IMR-90 (cell line): ENCODE results near the gene MRPL49. TPM values are rescaled to one million over a fixed set of nuclear protein-coding genes. Genes with fewer than 3 reads are reported as not detected.
A peak's percentile ranks its signal among the peaks of the same experiment; 100 is the strongest.

Experiments
- ATAC-seq: fragments of 200-7000 bp; cut with Tn5 transposase; 2 replicates; pipeline ENCODE4 v1.9.1; 2020; ENCODE audit warnings: low read depth, mild to moderate bottlenecking, moderate library complexity
- BruUV-seq: library from RNA; stranded (reverse); fragments of 400-500 nt; replicated peaks from 2 replicates; lab custom pipeline; 2021; lab: Mats Ljungman, UMichigan
- CTCF ChIA-PET: fragments of 300-600 bp; formaldehyde crosslinking; extraction: SDS; loops from one replicate; lab custom pipeline; 2021; ENCODE audit warnings: antibody characterized with exemption; lab: Yijun Ruan, JAX
- POLR2A ChIA-PET: fragments of 300-600 bp; sonication (Branson Sonifier 250); formaldehyde crosslinking; loops from one replicate; lab custom pipeline; 2022; ENCODE audit warnings: antibody characterized with exemption; ENCODE audit not compliant: unreplicated experiment; lab: Charles Lee
- DNase-seq: peaks from one replicate; pipeline ENCODE4 v3.0.0; 2013
- H2AFZ ChIP-seq: replicated peaks from 2 replicates; pipeline ENCODE3; 2013; ENCODE audit warnings: low read length, mild to moderate bottlenecking; ENCODE audit not compliant: poor library complexity
- H2AK5ac ChIP-seq: 2 replicates; pipeline ENCODE4 v1.6.1; 2013; ENCODE audit warnings: low read depth, low read length, inconsistent platforms
- H2AK9ac ChIP-seq: replicated peaks from 2 replicates; pipeline ENCODE3; 2013; ENCODE audit warnings: mild to moderate bottlenecking, low read depth, low read length, moderate library complexity; ENCODE audit not compliant: poor library complexity
- H2BK120ac ChIP-seq: 2 replicates; pipeline ENCODE4 v1.6.1; 2013; ENCODE audit warnings: low read depth, low read length, inconsistent platforms
- H2BK15ac ChIP-seq: 3 replicates; pipeline ENCODE4 v1.6.1; 2013; ENCODE audit warnings: low read depth, low read length, inconsistent platforms
- H2BK20ac ChIP-seq: 2 replicates; pipeline ENCODE4 v1.6.1; 2013; ENCODE audit warnings: low read depth, mild to moderate bottlenecking, inconsistent platforms, low read length, moderate library complexity
- H2BK5ac ChIP-seq: 2 replicates; pipeline ENCODE4 v1.6.1; 2013; ENCODE audit warnings: mild to moderate bottlenecking, low read depth, low read length, inconsistent platforms; ENCODE audit not compliant: poor library complexity, severe bottlenecking
- H3K14ac ChIP-seq: replicated peaks from 2 replicates; pipeline ENCODE4 v1.6.1; 2013; ENCODE audit warnings: low read depth, low read length, inconsistent platforms
- H3K18ac ChIP-seq: 2 replicates; pipeline ENCODE4 v1.6.1; 2013; ENCODE audit warnings: low read depth, low read length, control low read depth
- H3K23ac ChIP-seq: 2 replicates; pipeline ENCODE4 v1.6.1; 2013; ENCODE audit warnings: low read depth, low read length, inconsistent platforms
- H3K27ac ChIP-seq: 2 replicates; pipeline ENCODE4 v1.5.1; 2013; ENCODE audit warnings: mild to moderate bottlenecking, control low read depth, low read length; ENCODE audit not compliant: insufficient read depth
- H3K27me3 ChIP-seq: 2 replicates; pipeline ENCODE4 v1.6.1; 2013; ENCODE audit warnings: low read length; ENCODE audit not compliant: control insufficient read depth, insufficient read depth
- H3K36me3 ChIP-seq: 2 replicates; pipeline ENCODE4 v1.6.1; 2013; ENCODE audit warnings: low read length, mixed read lengths; ENCODE audit not compliant: control insufficient read depth, insufficient read depth
- H3K4ac ChIP-seq: 2 replicates; pipeline ENCODE4 v1.6.1; 2013; ENCODE audit warnings: low read depth, low read length, inconsistent platforms
- H3K4me1 ChIP-seq: 2 replicates; pipeline ENCODE4 v1.6.1; 2013; ENCODE audit warnings: low read length, mixed read lengths; ENCODE audit not compliant: control insufficient read depth, insufficient read depth
- H3K4me2 ChIP-seq: 2 replicates; pipeline ENCODE4 v1.6.1; 2013; ENCODE audit warnings: low read depth, mild to moderate bottlenecking, control low read depth, low read length, moderate library complexity
- H3K4me3 ChIP-seq: 2 replicates; pipeline ENCODE4 v1.5.1; 2013; ENCODE audit warnings: low read depth, mild to moderate bottlenecking, control low read depth, low read length, moderate library complexity; ENCODE audit not compliant: insufficient read depth
- H3K56ac ChIP-seq: 2 replicates; pipeline ENCODE4 v1.6.1; 2013; ENCODE audit warnings: low read length, inconsistent platforms; ENCODE audit not compliant: insufficient read depth; ENCODE audit errors: extremely low read depth
- H3K79me1 ChIP-seq, 2 experiments: 2 replicates each; pipeline ENCODE4 v1.6.1; 2013; ENCODE audit warnings: low read length in 2 of 2, inconsistent platforms in 1 of 2, low read depth in 1 of 2
- H3K9ac ChIP-seq: 2 replicates; pipeline ENCODE4 v1.6.1; 2013; ENCODE audit warnings: low read depth, low read length, control low read depth
- H3K9me1 ChIP-seq: 2 replicates; pipeline ENCODE4 v1.6.1; 2013; ENCODE audit warnings: low read length, inconsistent platforms; ENCODE audit not compliant: insufficient read depth
- H3K9me3 ChIP-seq: 2 replicates; pipeline ENCODE4 v1.6.1; 2013; ENCODE audit warnings: low read length; ENCODE audit not compliant: control insufficient read depth, insufficient read depth
- H4K20me1 ChIP-seq: 2 replicates; pipeline ENCODE4 v1.6.1; 2013; ENCODE audit warnings: low read length, inconsistent platforms; ENCODE audit not compliant: insufficient read depth
- H4K5ac ChIP-seq: 2 replicates; pipeline ENCODE4 v1.6.1; 2013; ENCODE audit warnings: mild to moderate bottlenecking, low read depth, low read length, control low read depth
- H4K8ac ChIP-seq, 2 experiments: 2 replicates each; pipeline ENCODE4 v1.6.1; 2013; ENCODE audit warnings: low read depth in 2 of 2, low read length in 2 of 2, control low read depth in 1 of 2, inconsistent platforms in 1 of 2
- H4K91ac ChIP-seq: 2 replicates; pipeline ENCODE4 v1.6.1; 2013; ENCODE audit warnings: low read depth, low read length, inconsistent platforms; ENCODE audit not compliant: insufficient read depth
- CHD1 ChIP-seq: IDR thresholded peaks from 2 replicates; pipeline ENCODE4 v1.6.1; 2012; ENCODE audit warnings: low read depth, low read length, improper control_type of control experiment
- FOS ChIP-seq: fragments of 150-350 bp; IDR thresholded peaks from 2 replicates; pipeline ENCODE4 v1.6.1; 2016; ENCODE audit warnings: low read depth, low read length
- MXI1 ChIP-seq: IDR thresholded peaks from 2 replicates; pipeline ENCODE4 v1.6.1; 2012; ENCODE audit warnings: low read depth, mild to moderate bottlenecking, low read length, moderate library complexity, borderline replicate concordance
- POLR2A ChIP-seq: IDR thresholded peaks from 2 replicates; pipeline ENCODE4 v1.6.1; 2012; ENCODE audit warnings: mild to moderate bottlenecking, low read depth, low read length
- RCOR1 ChIP-seq: IDR thresholded peaks from 2 replicates; pipeline ENCODE4 v1.6.1; 2012; ENCODE audit warnings: mild to moderate bottlenecking, low read length, improper control_type of control experiment; ENCODE audit not compliant: insufficient replicate concordance
- WGBS, 2 experiments: methylation state at CpG; one replicate each; pipeline versions ENCODE4 v1.1.5 to v1.1.7; 2013; ENCODE audit warnings: missing lambda C conversion rate in 2 of 2; ENCODE audit not compliant: insufficient read length in 1 of 2; ENCODE audit errors: extremely low coverage in 2 of 2; 5-methylcytosine and 5-hydroxymethylcytosine counted together
- dilution Hi-C: fragments of 300-500 bp; cut with HindIII; formaldehyde crosslinking; loops from one replicate; pipeline ENCODE4 v1.14.3; 2018; ENCODE audit warnings: low sequenced_read_pairs; ENCODE audit not compliant: unreplicated experiment
- in situ Hi-C: fragments of 300-500 bp; cut with MboI; formaldehyde crosslinking; loops from 3 replicates; pipeline ENCODE4 v1.14.3; 2019; ENCODE audit warnings: low sequenced_read_pairs, inconsistent platforms, mixed read lengths
- intact Hi-C: fragments of 100-400 bp; cut with micrococcal nuclease; formaldehyde crosslinking; loops from 2 replicates; pipeline ENCODE4 v1.10.0; 2022
- polyA plus RNA-seq, 3 experiments: library from polyadenylated mRNA; depleted of rRNA; stranded (reverse); fragments of >200 nt; gene quantifications; 2 replicates each; pipeline ENCODE4 v1.2.3, GENCODE V29; 2012; ENCODE audit warnings: low replicate concordance in 1 of 3
- total RNA-seq: library from RNA; depleted of rRNA; stranded (reverse); fragments of >200 nt; gene quantifications from 2 replicates; pipeline ENCODE4 v1.2.3, GENCODE V29; 2012

Gene MRPL49
- total and polyA plus RNA-seq, 2 of the 4 experiments (the other 2 are of a cell fraction) = 55.2 to 56.8 TPM

GRCh38 chr11:65111159-65111743 is 10.9 kb upstream of the MRPL49 start (continued):
- TF ChIP-seq CHD1 = no peak

GRCh38 chr11:65111744-65112545 is 10.2 kb upstream of the MRPL49 start, which contains the start of gene TM7SF2:
TSS of gene TM7SF2 (plus strand) at chr11:65111872. CDS start at chr11:65112016, 144 bp downstream.
- Histone ChIP-seq H4K20me1 (peaks cover 11% of the 10 kb centered on the region; the same call in 1 of the 2 replicates), H2AK5ac (no peak within 1 kb of the TSS; the same call in 1 of the 2 replicates), H3K56ac (no peak within 1 kb of the TSS), H3K14ac (no peak within 1 kb of the TSS), H3K9me1 (0 out of 2 replicates have a peak, but pooled peaks cover 2% of the 10 kb centered on the region), H2BK120ac (no peak within 1 kb of the TSS), H4K8ac (peak within 1 kb of the TSS; percentile 5 to 88; a peak in 2 of 4 replicates), H2AK9ac (peak within 1 kb of the TSS; percentile 92), H3K4me2 (peak within 1 kb of the TSS; percentile 88), H3K4me1 (peaks cover 20% of the 10 kb centered on the region), H3K9me3 (no peaks in the 10 kb centered on the region), H3K4me3 (peak within 1 kb of the TSS; percentile 43), H3K27ac (no peak within 1 kb of the TSS), H3K79me1 (peaks cover 0 to 31% of the 10 kb centered on the region in 2 experiments), H2BK5ac (no peak within 1 kb of the TSS), H4K5ac (no peak within 1 kb of the TSS; the same call in 1 of the 2 replicates), H4K91ac (no peak within 1 kb of the TSS), H3K4ac (peak within 1 kb of the TSS; percentile 62), H2BK15ac (no peak within 1 kb of the TSS), H2BK20ac (no peak within 1 kb of the TSS), H3K27me3 (no peaks in the 10 kb centered on the region), H3K18ac (no peak within 1 kb of the TSS), H2AFZ (peak within 1 kb of the TSS; percentile 95), H3K23ac (no peak within 1 kb of the TSS; the same call in 1 of the 2 replicates), H3K36me3 (peaks cover 11% of the 10 kb centered on the region), H3K9ac (peak within 1 kb of the TSS; percentile 16; the same call in 1 of the 2 replicates)
- ATAC-seq (peak; percentile 84), DNase-seq (peak; percentile 86)
- 2% methylated on average over 44 of the region's 64 CpGs; no CpG with 5 or more reads in 1 of the 2 experiments for whole genome bisulfite sequencing, 2 experiments
- intact Hi-C loops (loop anchor here (2.0 to 5.0 kb wide), 2 partner anchors 140 to 265 kb away; no protein-coding TSS in a partner anchor), dilution Hi-C loops (no loop called here), in situ Hi-C loops (no loop called here)
- POLR2A ChIA-PET = interaction anchor here (0.6 to 1.0 kb wide), 2 partner anchors 10 to 12 kb away, joined by 3 to 5 read pairs; partner anchors contain the start of genes FAU and MRPL49
- CTCF ChIA-PET = interaction anchor here (1.0 to 3.5 kb wide), 2 partner anchors 13 to 71 kb away, joined by 3 to 15 read pairs; partner anchors contain the start of gene SAC3D1
- TF ChIP-seq POLR2A (peak; percentile 59; the same call in 1 of the 2 replicates), MXI1 (peak; percentile 29; the same call in 1 of the 2 replicates), FOS (no peak), CHD1 (no peak), RCOR1 (no peak)
- BruUV-seq = no TSS peak
